G401 (cell line): ENCODE results near the gene PEX16. TPM values are rescaled to one million over a fixed set of nuclear protein-coding genes. Genes with fewer than 3 reads are reported as not detected.

Source experiments
- DNase-seq: peaks from one replicate; pipeline ENCODE4 v3.0.0-alpha.2; 2015; ENCODE audit warnings: low spot score
- in situ Hi-C: cut with HindIII; loops from 2 replicates; pipeline ENCODE4 v1.10.0; 2016; ENCODE audit warnings: low sequenced_read_pairs, mixed read lengths
- total RNA-seq: library from RNA; depleted of rRNA; stranded (reverse); fragments of >200 nt; shearing (Covaris generic); gene quantifications from 2 replicates; pipeline ENCODE4 v1.2.3, GENCODE V29; 2014

PEX16 gene
- total RNA-seq, 1 experiment from 2014 or later = 32.5 TPM

GRCh38 chr11:45885921-45886721 is 31.6 kb downstream of the PEX16 start:
- DNase-seq = peak; percentile 55
- in situ Hi-C loops = no loop called here

- in situ Hi-C loops = no loop called here
- peak; percentile 74 for DNase-seq
These were observed 32.3 kb downstream of the PEX16 start, which contains the start of gene MAPK8IP1 for GRCh38 chr11:45885274-45885920. MAPK8IP1 (plus strand) TSS chr11:45885651; CDS start chr11:45885821, 170 bp downstream.

GRCh38 chr11:45884596-45885185 is 33.0 kb downstream of the PEX16 start:
- in situ Hi-C loops = no loop called here
- DNase-seq = peak; percentile 35

- in situ Hi-C loops = no loop called here
- DNase-seq = peak; percentile 70
These were observed 35.8 kb downstream of the PEX16 start for GRCh38 chr11:45881708-45882368.

GRCh38 chr11:45880772-45881570 is 36.7 kb downstream of the PEX16 start:
- in situ Hi-C loops = no loop called here
- DNase-seq = peak; percentile 97

- in situ Hi-C loops = no loop called here
- no peak for DNase-seq
These were observed 37.6 kb downstream of the PEX16 start for GRCh38 chr11:45879803-45880686.

- DNase-seq = no peak
- in situ Hi-C loops = no loop called here
These were observed 39.8 kb downstream of the PEX16 start for GRCh38 chr11:45877845-45878244.

- in situ Hi-C loops = no loop called here
- no peak for DNase-seq
These were observed 40.5 kb downstream of the PEX16 start for GRCh38 chr11:45877221-45877620.

- in situ Hi-C loops = no loop called here
These were observed 41.3 kb downstream of the PEX16 start for GRCh38 chr11:45876401-45876800.

GRCh38 chr11:45872651-45873356 is 44.9 kb downstream of the PEX16 start:
- in situ Hi-C loops = loop anchor here (25.0 kb wide), 1 partner anchor 339 kb away; no protein-coding TSS in a partner anchor
- peak; percentile 93 for DNase-seq

More at GRCh38 chr11:45876401-45876800, 41.3 kb downstream of the PEX16 start:
- peak; percentile 86 for DNase-seq

- in situ Hi-C loops = loop anchor here (25.0 kb wide), 1 partner anchor 341 kb away; no protein-coding TSS in a partner anchor
- DNase-seq = no peak
These were observed 46.0 kb downstream of the PEX16 start for GRCh38 chr11:45871638-45872037.

GRCh38 chr11:45870706-45871105 is 47.0 kb downstream of the PEX16 start:
- in situ Hi-C loops = loop anchor here (25.0 kb wide), 1 partner anchor 342 kb away; no protein-coding TSS in a partner anchor
- no peak for DNase-seq

GRCh38 chr11:45869551-45869950 is 48.1 kb downstream of the PEX16 start:
- in situ Hi-C loops = loop anchor here (25.0 kb wide), 1 partner anchor 343 kb away; no protein-coding TSS in a partner anchor
- no peak for DNase-seq

- in situ Hi-C loops = loop anchor here (25.0 kb wide), 1 partner anchor 348 kb away; no protein-coding TSS in a partner anchor
- peak; percentile 56 for DNase-seq
These were observed 53.6 kb downstream of the PEX16 start for GRCh38 chr11:45864041-45864440.

GRCh38 chr11:45860764-45861510 is 56.7 kb downstream of the PEX16 start:
- in situ Hi-C loops = loop anchor here (25.0 kb wide), 1 partner anchor 351 kb away; no protein-coding TSS in a partner anchor
- peak; percentile 52 for DNase-seq

GRCh38 chr11:45860348-45860747 is 57.3 kb downstream of the PEX16 start:
- no peak for DNase-seq
- in situ Hi-C loops = loop anchor here (25.0 kb wide), 1 partner anchor 352 kb away; no protein-coding TSS in a partner anchor
